HL-60 (cell line): ENCODE results near the gene TMEM91.

Experiments used
- DNase-seq, 2 experiments: peaks; one replicate each; pipeline ENCODE4 v3.0.0-alpha.2; 2010 to 2020; ENCODE audit warnings: low read depth in 1 of 2, low spot score in 1 of 2
- H3K27ac ChIP-seq: fragments of 250-450 bp; sonication (Bioruptor Pico); replicated peaks from 2 replicates; pipeline ENCODE4 v1.5.1; 2020; ENCODE audit warnings: mild to moderate bottlenecking, moderate library complexity
- H3K27me3 ChIP-seq: fragments of 250-450 bp; sonication (Bioruptor Pico); 2 replicates; pipeline ENCODE4 v1.5.1; 2021; ENCODE audit warnings: mild to moderate bottlenecking, moderate library complexity; ENCODE audit not compliant: insufficient read depth, poor library complexity, severe bottlenecking
- H3K4me3 ChIP-seq: replicated peaks from 2 replicates; pipeline ENCODE4 v1.5.1; 2011; ENCODE audit warnings: mild to moderate bottlenecking, control low read depth, low read length; ENCODE audit not compliant: insufficient read depth
- GABPA ChIP-seq: IDR thresholded peaks from 2 replicates; pipeline ENCODE4 v1.6.1; 2012; ENCODE audit warnings: low read depth
- POLR2AphosphoS5 ChIP-seq: IDR thresholded peaks from 2 replicates; pipeline ENCODE4 v1.6.1; 2012; ENCODE audit warnings: low read depth
- SPI1 ChIP-seq: IDR thresholded peaks from 2 replicates; pipeline ENCODE4 v1.6.1; 2012; ENCODE audit warnings: low read depth, mild to moderate bottlenecking, borderline replicate concordance
- TF ChIP-seq, protein P1 (sequence below): IDR thresholded peaks from one replicate; pipeline ENCODE4 v1.5.1; 2011; ENCODE audit warnings: low read length, control low read depth, inconsistent platforms; ENCODE audit not compliant: insufficient read depth
- TF ChIP-seq, protein P2 (sequence below): IDR thresholded peaks from 2 replicates; pipeline ENCODE4 v1.6.1; 2012; ENCODE audit warnings: low read depth; ENCODE audit not compliant: insufficient replicate concordance

The TMEM91 gene

DNA sequence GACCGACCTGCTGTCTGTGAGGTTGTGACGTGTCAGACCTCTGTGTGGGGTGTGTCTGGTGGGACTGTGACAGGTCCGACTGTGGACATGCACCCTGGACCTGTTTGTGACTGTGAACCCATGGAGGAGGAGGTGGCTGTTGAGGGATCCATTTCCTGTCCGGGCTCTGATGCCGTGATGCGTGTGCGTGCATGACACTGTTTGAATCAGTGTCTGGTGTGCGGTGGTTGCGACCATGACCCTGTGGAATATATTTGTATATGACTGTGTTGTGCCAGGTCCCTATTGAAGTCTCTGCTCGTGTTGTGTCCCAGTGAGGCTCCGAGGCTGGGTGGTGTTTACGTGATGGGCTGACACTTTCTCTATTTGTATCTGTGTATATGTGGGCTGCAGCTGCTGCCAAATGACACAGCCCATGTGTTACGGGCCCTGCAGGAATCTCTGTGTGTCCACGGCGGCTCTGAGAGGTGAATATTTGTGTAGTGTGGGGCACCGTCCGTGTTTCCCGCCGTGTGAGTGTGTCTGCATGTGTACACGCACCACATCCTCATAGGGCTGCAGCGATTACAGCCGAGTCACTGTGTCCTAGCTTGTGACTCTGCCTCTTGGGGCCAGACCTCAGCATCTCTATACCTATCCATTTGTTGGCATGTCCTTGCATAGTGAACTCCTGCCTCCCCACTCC lies 48.0 kb upstream of the TMEM91 start:
- TF ChIP-seq GABPA (no peak), SPI1 (no peak), POLR2AphosphoS5 (no peak; the same call in 1 of the 2 replicates)
- TF ChIP-seq, protein P1, sequence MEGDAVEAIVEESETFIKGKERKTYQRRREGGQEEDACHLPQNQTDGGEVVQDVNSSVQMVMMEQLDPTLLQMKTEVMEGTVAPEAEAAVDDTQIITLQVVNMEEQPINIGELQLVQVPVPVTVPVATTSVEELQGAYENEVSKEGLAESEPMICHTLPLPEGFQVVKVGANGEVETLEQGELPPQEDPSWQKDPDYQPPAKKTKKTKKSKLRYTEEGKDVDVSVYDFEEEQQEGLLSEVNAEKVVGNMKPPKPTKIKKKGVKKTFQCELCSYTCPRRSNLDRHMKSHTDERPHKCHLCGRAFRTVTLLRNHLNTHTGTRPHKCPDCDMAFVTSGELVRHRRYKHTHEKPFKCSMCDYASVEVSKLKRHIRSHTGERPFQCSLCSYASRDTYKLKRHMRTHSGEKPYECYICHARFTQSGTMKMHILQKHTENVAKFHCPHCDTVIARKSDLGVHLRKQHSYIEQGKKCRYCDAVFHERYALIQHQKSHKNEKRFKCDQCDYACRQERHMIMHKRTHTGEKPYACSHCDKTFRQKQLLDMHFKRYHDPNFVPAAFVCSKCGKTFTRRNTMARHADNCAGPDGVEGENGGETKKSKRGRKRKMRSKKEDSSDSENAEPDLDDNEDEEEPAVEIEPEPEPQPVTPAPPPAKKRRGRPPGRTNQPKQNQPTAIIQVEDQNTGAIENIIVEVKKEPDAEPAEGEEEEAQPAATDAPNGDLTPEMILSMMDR, result no peak
- TF ChIP-seq, protein P2, sequence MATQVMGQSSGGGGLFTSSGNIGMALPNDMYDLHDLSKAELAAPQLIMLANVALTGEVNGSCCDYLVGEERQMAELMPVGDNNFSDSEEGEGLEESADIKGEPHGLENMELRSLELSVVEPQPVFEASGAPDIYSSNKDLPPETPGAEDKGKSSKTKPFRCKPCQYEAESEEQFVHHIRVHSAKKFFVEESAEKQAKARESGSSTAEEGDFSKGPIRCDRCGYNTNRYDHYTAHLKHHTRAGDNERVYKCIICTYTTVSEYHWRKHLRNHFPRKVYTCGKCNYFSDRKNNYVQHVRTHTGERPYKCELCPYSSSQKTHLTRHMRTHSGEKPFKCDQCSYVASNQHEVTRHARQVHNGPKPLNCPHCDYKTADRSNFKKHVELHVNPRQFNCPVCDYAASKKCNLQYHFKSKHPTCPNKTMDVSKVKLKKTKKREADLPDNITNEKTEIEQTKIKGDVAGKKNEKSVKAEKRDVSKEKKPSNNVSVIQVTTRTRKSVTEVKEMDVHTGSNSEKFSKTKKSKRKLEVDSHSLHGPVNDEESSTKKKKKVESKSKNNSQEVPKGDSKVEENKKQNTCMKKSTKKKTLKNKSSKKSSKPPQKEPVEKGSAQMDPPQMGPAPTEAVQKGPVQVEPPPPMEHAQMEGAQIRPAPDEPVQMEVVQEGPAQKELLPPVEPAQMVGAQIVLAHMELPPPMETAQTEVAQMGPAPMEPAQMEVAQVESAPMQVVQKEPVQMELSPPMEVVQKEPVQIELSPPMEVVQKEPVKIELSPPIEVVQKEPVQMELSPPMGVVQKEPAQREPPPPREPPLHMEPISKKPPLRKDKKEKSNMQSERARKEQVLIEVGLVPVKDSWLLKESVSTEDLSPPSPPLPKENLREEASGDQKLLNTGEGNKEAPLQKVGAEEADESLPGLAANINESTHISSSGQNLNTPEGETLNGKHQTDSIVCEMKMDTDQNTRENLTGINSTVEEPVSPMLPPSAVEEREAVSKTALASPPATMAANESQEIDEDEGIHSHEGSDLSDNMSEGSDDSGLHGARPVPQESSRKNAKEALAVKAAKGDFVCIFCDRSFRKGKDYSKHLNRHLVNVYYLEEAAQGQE, result no peak
- peak overlapping the region; percentile 89 for H3K27ac ChIP-seq
- no peaks in the 10 kb centered on the region for H3K27me3 ChIP-seq
- no peak for DNase-seq
- H3K4me3 ChIP-seq, result peak overlapping the region; percentile 22; the same call in 1 of the 2 replicates

DNA sequence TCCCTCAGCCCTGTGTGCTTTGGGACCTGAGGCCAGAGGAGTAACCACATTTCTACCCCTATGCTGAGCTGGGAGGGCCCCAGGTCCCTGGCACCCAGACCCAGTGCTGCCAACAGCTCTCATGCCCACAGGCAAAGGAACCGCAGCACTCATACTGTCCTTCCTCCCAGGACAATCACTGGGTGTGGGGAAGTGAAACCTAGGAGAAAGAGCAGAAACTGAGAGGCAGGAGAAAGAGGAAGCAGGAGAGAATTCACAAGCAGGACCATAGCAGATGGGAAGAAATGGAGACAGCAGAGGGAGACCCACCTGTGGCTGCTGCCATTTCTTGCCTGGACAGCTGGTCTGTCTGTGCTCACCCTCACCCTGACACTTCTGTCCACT lies 47.5 kb upstream of the TMEM91 start:
- TF ChIP-seq SPI1 (peak; percentile 95), GABPA (no peak)
- TF ChIP-seq, protein P1, result no peak
- peak overlapping the region; percentile 89 for H3K27ac ChIP-seq
- peak; percentile 78 to 85 for DNase-seq

DNA sequence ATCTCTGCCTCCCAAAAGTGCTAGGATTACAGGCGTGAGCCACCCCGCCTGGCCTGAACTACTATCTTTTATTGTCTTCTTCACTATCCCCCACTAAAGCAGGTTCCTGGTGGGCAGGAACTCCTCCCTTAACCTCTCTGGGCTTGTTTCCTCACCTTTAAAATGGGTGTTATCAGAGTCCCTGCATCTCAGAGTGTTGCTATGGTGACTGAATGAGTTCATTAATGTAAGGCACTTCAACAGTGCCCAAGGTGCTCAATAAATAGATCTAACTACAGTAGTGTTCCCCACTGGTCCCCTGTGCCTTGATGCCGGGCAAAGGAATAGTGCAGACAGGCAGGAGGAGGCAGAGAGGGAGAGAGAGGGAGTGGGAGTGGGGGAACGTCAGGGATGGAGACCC lies 45.9 kb upstream of the TMEM91 start:
- Histone ChIP-seq H3K4me3 (no peak overlapping the region), H3K27ac (no peak overlapping the region), H3K27me3 (no peaks in the 10 kb centered on the region)
- no peak for DNase-seq
- TF ChIP-seq, protein P1, result no peak
- TF ChIP-seq, protein P2, result no peak
- no peak for TF ChIP-seq SPI1
- no peak for TF ChIP-seq POLR2AphosphoS5
- no peak for TF ChIP-seq GABPA

More for the DNA sequence above, 47.5 kb upstream of the TMEM91 start:
- Histone ChIP-seq H3K27me3 (no peaks in the 10 kb centered on the region), H3K4me3 (no peak overlapping the region)
